Muscle layer of colon (tissue), 2 donors: ENCODE results near the gene TMEM82.

Experiments used
- H3K27ac ChIP-seq: one replicate; pipeline ENCODE4 v1.7.0; 2013; ENCODE audit warnings: low read depth, mild to moderate bottlenecking, low read length, moderate library complexity
- H3K27me3 ChIP-seq, 2 donors: one replicate each; pipeline ENCODE4 v1.7.0; 2013; ENCODE audit warnings: low read length in 2 of 2, mild to moderate bottlenecking in 2 of 2; ENCODE audit not compliant: insufficient read depth in 2 of 2, control insufficient read depth in 1 of 2
- H3K36me3 ChIP-seq: one replicate; pipeline ENCODE4 v1.7.0; 2013; ENCODE audit warnings: mild to moderate bottlenecking, low read length; ENCODE audit not compliant: insufficient read depth
- H3K4me1 ChIP-seq: one replicate; pipeline ENCODE4 v1.7.0; 2013; ENCODE audit warnings: mild to moderate bottlenecking, low read length; ENCODE audit not compliant: insufficient read depth
- H3K4me3 ChIP-seq, 2 donors: one replicate each; pipeline ENCODE4 v1.7.0; 2013; ENCODE audit warnings: low read length in 2 of 2, low read depth in 1 of 2, mild to moderate bottlenecking in 1 of 2, moderate library complexity in 1 of 2
- H3K9ac ChIP-seq: one replicate; pipeline ENCODE4 v1.7.0; 2013; ENCODE audit warnings: low read length
- H3K9me3 ChIP-seq: one replicate; pipeline ENCODE4 v1.7.0; 2013; ENCODE audit warnings: mild to moderate bottlenecking, low read length
- donor health status: abdominal sarcoma.
- donor health status: Adenocarcinoma of cecum.

The TMEM82 gene

DNA sequence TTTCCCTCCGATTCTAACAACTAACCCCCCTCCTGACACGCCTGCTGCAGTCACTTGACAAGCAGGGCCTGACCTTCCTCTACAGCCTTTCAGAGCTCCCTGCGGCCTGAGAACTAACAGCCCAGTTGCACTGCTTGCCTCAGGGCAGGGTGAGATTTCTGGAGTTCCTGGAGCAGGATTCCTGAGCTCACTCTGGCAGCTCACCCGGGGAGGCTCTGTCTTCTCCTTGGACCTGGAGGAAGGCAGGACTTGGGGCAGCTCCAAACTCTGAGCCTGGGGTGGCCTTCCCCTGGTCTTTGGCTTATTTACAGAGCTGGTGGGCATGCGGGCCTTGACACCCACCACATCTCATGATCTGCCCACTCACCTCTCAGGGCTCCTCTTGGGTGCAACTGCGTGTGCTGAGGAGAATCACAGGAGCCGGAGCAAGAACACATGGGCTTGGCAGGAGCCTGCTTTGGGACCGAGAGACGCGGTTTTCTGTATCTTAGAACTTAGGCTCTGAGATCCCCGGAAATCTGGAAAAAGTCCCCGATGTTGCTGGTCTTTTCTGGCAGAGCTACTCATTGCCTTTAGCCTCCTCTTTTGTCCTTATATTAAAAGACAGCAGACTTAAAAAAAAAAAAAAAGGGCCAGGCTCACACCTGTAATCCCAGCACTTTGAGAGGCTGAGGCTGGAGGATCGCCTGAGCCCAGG, 19.3 kb upstream of the TMEM82 start:
- no peaks in the 10 kb centered on the region for H3K9me3 ChIP-seq
- H3K4me1 ChIP-seq, result peaks cover 22% of the 10 kb centered on the region
- H3K9ac ChIP-seq, result no peak overlapping the region
- H3K27ac ChIP-seq, result no peak overlapping the region
- H3K27me3 ChIP-seq, result no peaks in the 10 kb centered on the region
- H3K4me3 ChIP-seq, result no peak overlapping the region
- H3K36me3 ChIP-seq, result peaks cover 51% of the 10 kb centered on the region

DNA sequence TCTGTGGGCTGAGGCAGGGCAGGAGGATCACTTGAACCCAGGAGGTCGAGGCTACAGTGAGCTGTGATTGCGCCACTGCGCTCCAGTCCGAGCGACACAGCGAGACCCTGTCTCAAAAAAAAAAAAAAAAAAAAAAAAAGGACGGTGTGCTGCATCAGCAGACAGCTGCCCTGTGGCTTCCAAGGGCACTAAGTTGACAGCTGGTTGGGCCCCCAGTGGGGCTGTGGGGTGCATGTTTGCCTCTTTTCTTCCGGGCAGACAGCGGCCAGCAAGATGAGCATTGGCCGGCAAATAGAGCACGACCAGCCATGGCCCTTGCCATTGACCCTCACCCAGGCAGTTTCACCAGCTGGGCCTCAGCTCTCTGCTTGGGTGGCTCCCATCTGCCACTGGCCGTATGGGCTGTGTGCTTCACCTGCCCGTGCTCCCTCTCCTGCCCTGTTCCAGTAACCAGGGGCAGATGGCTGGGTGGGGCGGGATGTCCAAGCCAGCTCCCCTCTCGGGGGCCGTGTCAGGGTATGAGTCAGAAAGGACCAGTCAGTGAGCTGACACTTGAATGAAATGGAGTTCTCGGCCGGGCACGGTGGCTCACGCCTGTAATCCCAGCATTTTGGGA, 18.6 kb upstream of the TMEM82 start:
- H3K36me3 ChIP-seq, result peaks cover 54% of the 10 kb centered on the region
- H3K4me1 ChIP-seq, result peaks cover 16% of the 10 kb centered on the region

DNA sequence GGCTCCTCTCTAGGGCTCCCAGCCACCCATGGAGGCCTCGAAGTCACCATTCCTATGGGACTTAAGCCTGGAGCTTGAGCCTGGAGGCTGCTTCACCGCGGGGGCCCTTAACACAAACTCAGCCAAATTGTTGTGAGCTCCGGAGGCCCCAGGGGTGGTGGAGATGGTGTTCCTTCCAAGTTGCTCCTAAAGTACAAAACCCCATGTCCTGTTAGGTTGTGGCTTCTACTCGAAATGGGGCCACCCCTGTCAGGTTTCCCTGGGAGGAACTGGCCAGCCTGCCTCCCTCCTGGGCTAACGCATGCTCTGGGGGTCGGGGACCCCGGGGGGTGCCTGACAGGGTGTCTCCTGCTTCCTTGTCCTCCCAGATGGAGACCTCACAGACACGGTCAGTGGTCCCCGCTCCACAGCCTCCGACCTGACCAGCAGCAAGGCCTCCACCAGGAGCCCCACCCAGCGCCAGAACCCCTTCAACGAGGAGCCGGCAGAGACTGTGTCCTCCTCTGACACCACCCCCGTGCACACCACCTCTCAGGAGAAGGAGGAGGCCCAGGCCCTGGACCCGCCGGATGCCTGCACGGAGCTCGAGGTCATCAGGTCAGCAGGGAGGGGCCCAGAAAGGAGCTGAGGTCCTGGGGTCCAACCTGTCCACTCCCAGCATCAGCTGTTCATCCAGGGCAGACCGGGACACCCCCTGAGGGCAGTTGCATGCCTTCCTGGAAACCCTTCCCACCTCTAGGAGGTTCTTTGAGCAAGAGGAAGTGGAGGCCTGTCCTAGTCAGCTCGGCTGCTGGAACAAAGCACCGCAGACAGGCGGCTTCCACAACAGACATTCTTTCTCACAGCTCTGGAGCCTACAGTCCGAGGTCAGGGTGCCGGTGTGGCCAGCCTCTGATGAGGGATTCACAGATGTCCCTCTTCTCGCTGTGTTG, 17.1 kb upstream of the TMEM82 start:
- peaks cover 56% of the 10 kb centered on the region for H3K36me3 ChIP-seq
- H3K4me1 ChIP-seq, result peaks cover 9% of the 10 kb centered on the region
- no peaks in the 10 kb centered on the region for H3K9me3 ChIP-seq
- no peaks in the 10 kb centered on the region for H3K27me3 ChIP-seq
- H3K27ac ChIP-seq, result no peak overlapping the region
- H3K4me3 ChIP-seq, result no peak overlapping the region
- H3K9ac ChIP-seq, result no peak overlapping the region

More for the DNA sequence above, 18.6 kb upstream of the TMEM82 start:
- Histone ChIP-seq H3K4me3 (no peak overlapping the region), H3K27ac (no peak overlapping the region), H3K9me3 (no peaks in the 10 kb centered on the region), H3K27me3 (no peaks in the 10 kb centered on the region), H3K9ac (no peak overlapping the region)

DNA sequence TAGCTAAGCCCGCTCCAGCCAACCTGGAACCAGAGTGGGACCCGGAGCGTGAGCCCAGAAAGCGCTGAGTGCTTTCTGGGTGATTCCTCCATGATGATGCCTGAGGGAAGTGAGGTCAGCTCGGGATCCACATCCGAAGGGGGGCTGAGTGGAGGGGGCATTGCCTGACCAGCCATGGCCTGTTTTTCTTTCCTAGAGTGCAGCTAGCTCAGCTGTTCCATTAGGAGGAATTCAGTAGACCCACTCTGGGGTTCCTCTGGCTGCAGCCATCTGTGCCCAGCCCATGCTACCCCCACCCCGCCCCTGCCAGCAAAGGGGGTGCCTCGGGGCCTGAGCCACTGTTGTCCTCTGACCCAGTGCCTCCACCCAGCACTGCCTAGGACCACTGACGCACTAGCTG, 15.8 kb upstream of the TMEM82 start:
- peaks cover 61% of the 10 kb centered on the region for H3K36me3 ChIP-seq
- H3K27me3 ChIP-seq, result no peaks in the 10 kb centered on the region
- no peak overlapping the region for H3K27ac ChIP-seq
- H3K4me3 ChIP-seq, result no peak overlapping the region
- peaks cover 9% of the 10 kb centered on the region for H3K4me1 ChIP-seq
- no peaks in the 10 kb centered on the region for H3K9me3 ChIP-seq
- H3K9ac ChIP-seq, result no peak overlapping the region

DNA sequence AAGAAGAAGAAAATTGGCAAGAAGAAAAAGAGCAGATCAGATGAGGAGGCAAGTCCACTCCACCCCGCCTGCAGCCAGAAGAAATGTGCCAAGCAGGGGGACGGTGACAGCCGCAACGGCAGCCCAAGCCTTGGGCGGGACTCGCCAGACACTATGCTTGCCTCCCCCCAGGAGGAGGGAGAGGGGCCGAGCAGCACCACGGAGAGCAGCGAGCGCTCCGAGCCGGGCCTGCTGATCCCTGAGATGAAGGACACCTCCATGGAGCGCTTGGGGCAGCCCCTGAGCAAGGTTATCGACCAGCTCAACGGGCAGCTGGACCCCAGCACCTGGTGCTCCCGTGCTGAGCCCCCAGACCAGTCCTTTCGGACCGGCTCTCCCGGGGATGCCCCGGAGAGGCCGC, 15.3 kb upstream of the TMEM82 start:
- Histone ChIP-seq H3K9ac (no peak overlapping the region), H3K27ac (no peak overlapping the region), H3K9me3 (no peaks in the 10 kb centered on the region), H3K36me3 (peaks cover 66% of the 10 kb centered on the region), H3K4me1 (peaks cover 9% of the 10 kb centered on the region), H3K4me3 (no peak overlapping the region), H3K27me3 (no peaks in the 10 kb centered on the region)

DNA sequence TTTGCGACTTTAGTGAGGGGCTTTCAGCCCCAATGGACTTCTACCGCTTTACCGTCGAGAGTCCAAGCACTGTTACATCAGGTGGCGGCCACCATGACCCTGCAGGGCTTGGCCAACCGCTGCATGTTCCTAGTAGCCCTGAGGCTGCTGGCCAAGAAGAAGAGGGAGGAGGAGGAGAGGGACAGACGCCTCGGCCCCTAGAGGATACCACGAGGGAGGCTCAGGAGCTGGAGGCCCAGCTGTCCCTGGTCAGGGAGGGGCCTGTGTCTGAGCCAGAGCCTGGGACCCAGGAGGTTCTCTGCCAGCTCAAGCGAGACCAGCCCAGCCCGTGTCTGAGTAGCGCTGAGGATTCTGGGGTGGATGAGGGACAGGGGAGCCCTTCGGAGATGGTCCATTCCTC, 14.9 kb upstream of the TMEM82 start:
- peaks cover 70% of the 10 kb centered on the region for H3K36me3 ChIP-seq
- no peaks in the 10 kb centered on the region for H3K27me3 ChIP-seq
- H3K4me3 ChIP-seq, result no peak overlapping the region
- H3K9ac ChIP-seq, result no peak overlapping the region
- peaks cover 8% of the 10 kb centered on the region for H3K4me1 ChIP-seq
- H3K27ac ChIP-seq, result no peak overlapping the region
- H3K9me3 ChIP-seq, result no peaks in the 10 kb centered on the region

DNA sequence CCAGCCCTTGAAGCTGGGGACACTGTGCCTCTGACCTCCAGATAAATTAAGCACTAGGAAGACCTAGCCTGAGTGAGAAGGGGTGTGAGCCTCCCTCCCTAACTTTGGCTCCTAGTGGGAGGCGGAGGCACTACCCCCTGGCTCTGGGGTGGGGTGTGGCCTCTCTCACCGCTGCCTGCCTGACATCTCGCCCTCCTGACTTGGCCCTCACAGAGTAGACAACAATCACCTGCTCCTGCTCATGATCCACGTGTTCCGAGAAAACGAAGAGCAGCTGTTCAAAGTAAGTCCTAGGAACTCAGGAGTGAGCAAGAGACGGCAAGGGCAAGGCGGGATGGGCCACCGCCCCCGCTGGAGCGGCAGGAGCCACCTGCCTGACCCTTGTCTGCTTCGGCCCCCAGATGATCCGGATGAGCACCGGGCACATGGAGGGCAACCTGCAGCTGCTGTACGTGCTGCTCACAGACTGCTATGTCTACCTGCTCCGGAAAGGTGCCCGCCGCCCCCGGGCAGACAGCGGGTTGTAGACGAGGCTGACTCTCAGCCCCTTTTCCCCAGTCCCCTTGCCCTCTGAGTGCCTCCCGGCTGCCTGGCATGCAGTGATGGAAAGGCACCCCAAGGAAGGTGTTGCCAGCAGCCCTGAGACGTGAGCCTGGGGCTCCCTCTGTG, 14.3 kb upstream of the TMEM82 start:
- Histone ChIP-seq H3K4me3 (no peak overlapping the region), H3K27ac (no peak overlapping the region), H3K36me3 (peaks cover 75% of the 10 kb centered on the region), H3K4me1 (peaks cover 2% of the 10 kb centered on the region), H3K9ac (no peak overlapping the region), H3K27me3 (no peaks in the 10 kb centered on the region), H3K9me3 (no peaks in the 10 kb centered on the region)

DNA sequence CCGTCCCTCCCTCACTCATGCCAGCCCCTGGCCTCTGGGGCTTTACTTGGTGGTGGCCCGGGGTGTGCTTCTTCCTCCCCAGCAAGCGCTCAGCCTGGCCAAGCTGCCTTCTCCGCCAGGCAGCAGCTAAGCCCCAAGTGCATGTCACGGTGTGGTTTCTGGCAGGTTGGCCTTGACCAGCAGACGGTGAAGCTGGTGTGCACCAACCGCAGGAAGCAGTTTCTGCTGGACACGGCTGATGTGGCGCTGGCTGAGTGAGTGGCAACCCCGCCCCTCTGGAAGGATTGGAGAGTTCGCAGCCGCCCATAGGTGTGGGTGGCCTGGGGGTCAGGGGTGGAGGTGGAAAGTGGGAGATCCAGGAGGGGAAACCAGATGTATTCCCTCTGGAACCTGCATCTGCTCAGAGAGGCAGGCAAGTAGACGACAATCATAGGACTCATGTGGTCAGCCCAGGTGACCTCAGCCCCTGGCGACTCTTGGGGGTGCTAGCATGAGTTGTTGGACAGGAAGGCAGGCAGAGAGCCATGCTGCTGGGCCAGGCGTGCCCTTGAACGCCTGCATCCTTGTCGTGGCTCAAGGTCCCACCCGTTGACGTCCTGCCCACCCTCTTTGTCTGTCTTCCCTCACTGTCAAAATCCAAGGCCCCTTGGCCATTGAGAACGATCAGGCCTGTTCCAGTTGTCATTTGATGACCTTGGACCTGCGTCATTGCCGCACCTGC, 13.2 kb upstream of the TMEM82 start:
- H3K27me3 ChIP-seq, result no peaks in the 10 kb centered on the region
- H3K4me1 ChIP-seq, result no peaks in the 10 kb centered on the region
- H3K27ac ChIP-seq, result no peak overlapping the region
- peaks cover 86% of the 10 kb centered on the region for H3K36me3 ChIP-seq
- H3K9me3 ChIP-seq, result no peaks in the 10 kb centered on the region
- no peak overlapping the region for H3K9ac ChIP-seq
- H3K4me3 ChIP-seq, result no peak overlapping the region

DNA sequence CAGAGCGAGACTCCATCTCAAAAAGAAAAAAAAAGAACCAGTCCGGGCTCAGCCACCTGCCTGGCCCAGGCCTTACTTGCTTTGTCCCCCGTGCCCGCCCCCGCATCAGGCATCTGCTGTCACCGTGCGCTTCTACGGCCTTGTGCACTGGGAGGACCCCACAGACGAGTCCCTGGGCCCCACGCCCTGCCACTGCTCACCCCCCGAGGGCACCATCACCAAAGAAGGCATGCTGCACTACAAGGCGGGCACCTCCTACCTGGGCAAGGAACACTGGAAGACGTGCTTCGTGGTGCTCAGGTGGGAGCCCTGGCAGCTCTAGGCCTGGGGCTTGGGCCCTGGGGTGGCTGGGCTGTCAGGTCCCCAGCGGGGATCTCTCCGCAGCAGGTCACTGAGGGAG, 11.9 kb upstream of the TMEM82 start:
- H3K4me3 ChIP-seq, result no peak overlapping the region
- peaks cover 89% of the 10 kb centered on the region for H3K36me3 ChIP-seq
- no peak overlapping the region for H3K9ac ChIP-seq
- H3K27me3 ChIP-seq, result no peaks in the 10 kb centered on the region
- no peak overlapping the region for H3K27ac ChIP-seq
- peaks cover 1% of the 10 kb centered on the region for H3K4me1 ChIP-seq
- no peaks in the 10 kb centered on the region for H3K9me3 ChIP-seq

DNA sequence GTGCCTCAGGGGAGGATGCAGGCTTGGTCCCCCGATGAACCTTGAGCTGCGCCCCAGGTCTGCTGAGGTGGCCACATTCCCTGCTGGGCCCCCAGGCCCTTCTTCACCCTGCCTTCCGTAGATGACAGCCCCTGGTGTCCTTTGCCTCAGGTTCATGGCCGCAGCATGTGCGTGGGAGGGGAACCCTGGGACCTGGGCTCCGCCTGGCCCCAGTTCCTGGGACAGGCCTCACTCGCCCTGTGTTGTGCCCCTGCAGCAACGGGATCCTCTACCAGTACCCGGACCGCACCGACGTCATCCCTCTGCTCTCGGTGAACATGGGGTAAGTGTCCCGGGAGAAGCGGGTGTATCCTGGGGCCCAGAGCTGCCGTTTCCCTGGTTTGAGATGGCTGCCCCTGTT, 11.4 kb upstream of the TMEM82 start:
- Histone ChIP-seq H3K9me3 (no peaks in the 10 kb centered on the region), H3K27me3 (no peaks in the 10 kb centered on the region), H3K27ac (no peak overlapping the region), H3K4me3 (no peak overlapping the region), H3K36me3 (peaks cover 83% of the 10 kb centered on the region), H3K9ac (no peak overlapping the region), H3K4me1 (peaks cover 6% of the 10 kb centered on the region)
